Suppressor macrophage treated with lipopolysaccharide for 4 hours (primary cell): ENCODE data around the gene SPECC1L.

Source experiments
- DNase-seq: peaks from one replicate; pipeline ENCODE4 v3.0.0-alpha.2; 2020

Gene SPECC1L

DNA sequence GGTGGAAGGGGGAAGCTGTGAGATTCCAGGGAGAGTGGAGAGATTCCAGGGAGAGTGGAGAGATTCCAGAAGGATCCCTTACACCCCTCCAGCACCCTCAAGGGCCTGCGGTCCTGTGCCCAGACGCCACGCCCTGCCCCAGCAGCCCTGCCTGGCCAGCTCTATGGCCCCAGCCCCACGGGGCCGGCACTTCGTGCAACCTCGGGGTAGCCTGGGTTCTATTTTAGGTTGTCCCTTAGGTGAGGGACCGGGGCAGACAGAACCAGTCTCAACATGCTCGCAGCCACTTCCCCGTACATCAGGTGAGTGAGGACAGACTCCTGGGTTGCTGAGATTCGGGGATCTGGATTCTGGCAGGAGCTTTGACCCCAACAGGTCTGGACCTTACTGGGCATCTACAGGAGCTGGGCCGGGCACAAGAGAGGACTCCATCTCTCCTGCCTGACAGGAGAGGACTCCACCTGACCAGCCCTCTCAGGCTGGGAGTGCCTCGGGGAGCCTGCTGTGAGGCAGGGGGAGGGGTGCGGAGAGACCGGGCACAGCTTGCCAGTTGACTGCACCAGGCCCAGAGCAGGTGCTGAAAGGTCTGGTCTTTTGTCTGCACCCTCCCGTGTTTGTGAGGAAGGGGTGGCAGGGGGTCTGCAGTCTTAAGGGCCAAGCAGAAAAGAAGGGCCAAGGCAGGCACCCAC lies 148.3 kb downstream of the SPECC1L start:
- DNase-seq, result no peak

DNA sequence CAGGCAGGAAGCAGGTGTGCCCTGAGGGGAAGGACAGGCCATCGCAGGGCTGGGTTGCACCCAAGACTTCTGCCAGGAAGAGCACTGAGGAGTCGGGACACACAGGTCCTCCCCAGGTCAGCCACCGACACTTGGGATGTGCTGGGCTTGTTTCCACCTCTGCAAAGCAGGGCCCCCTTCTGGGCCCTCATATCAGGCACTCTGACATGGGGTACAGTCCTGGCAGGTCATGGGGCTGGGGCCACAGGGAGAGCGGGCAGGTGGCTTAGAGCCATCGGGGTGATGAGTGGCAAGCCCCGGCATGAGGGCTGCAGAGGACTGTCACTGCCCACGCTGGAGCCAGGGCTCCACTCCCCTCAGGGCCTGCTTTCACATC lies 148.8 kb downstream of the SPECC1L start:
- no peak for DNase-seq

DNA sequence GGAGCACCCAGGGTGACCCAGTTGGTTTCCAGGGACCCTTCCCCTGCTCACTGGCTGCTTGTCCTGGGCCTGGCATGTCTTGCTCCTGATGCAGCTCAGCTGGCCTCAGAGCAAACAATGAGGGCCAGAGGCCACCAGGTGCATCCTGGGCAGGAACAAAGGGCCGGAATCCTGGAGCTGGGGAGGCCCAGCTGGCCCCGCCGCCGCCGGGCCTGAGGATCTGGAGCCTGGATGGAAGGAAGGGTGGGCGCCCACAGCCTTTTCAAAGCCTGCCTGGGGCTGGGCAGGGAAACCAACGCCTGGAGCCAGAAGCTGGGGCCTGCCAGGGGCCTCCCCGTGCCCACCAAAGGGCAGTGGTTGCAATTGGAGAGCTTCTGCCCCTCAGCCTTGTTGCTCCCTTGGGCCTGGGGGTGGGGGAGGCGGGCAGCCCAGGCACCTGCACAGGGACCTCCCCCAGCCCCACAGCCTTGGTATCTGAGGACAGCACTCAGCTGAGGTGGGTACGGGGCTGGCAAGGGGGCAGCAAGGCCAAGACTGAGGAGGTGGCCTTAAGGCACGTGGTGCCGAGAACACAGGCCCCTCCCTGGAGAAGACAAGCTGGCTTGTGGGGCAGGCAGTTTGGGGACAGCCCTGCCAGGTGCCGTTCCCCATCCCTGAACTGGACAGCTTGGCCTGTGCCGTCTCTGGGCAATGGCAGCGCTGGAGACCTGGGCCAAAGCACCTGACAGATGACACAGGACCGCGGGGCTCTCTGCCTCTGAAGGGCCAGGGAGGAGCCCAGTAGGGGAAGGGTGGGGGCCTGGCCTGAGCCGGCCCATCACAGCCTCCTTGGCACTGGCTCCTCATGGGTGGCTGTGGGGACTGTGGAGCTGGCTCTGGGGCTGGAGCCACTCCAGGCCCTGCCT lies 149.7 kb downstream of the SPECC1L start:
- no peak for DNase-seq

DNA sequence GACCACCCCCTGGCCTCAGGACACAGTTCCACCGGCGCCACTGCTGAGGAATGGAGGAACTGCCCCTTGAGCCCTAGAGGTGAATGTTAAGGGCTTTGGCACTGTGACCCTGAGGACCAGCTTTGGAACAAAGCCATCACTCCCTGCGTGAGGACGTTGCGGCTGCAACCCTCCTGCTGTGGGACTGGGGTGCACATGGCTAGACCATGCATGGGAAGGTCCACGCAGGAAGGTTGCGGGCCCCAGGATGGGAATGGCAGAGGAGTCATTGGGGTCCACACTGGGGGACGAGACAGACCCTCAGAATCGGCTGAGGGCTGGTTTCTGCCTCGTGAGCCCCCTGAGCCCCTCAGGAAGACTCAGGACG lies 150.3 kb downstream of the SPECC1L start:
- no peak for DNase-seq

DNA sequence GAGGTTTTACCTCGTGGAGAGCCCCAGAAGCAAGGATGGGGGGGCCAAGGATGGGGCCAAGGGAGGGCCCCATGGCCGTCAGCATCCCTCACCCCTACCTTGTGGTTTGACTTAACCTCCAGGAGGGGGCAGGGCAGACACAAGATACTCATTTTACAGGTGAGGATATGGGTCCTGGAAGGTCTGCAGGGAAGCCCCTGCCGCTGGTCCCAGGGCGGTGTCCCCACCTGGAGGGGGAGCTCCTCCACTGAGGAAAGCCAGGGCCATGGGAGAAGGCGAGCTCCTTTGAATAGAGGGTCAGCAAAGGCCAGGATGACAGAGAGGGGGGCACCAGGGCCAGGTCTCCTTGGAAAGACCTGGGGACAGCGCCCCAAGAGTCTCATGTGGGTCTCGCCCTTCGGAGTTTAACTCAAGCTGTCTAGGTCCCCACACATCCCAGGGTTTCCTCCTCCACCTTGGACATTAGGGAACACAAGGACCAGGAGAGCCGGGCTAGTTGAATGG lies 150.8 kb downstream of the SPECC1L start:
- DNase-seq, result no peak

DNA sequence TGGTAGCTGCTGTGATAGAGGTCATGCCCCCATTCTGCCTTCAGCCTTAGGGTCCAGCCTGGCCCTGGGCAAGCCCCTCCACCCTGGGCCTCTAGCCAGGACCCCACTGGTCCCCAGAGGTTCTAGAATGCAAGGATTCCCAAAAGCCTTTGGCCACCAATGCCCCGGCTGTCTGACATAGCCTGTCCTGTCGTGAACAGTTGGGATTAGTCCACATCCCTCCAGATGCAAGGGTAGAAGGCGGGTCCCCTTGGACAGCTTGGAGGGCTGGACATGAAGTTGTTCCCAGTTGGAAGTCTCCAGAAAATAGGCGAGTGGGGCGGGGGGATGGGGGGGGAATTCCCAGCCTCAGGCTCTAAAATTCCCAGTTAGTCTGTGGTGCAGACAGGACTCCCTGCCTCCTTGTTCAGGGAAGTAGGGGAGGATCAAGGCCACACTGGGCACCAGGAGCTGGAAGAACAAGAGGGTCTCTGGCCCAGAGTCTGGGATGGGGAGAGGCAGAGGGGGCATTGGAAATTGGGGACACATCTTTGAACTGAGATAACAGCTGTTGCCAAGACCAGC lies 151.6 kb downstream of the SPECC1L start:
- DNase-seq, result no peak

DNA sequence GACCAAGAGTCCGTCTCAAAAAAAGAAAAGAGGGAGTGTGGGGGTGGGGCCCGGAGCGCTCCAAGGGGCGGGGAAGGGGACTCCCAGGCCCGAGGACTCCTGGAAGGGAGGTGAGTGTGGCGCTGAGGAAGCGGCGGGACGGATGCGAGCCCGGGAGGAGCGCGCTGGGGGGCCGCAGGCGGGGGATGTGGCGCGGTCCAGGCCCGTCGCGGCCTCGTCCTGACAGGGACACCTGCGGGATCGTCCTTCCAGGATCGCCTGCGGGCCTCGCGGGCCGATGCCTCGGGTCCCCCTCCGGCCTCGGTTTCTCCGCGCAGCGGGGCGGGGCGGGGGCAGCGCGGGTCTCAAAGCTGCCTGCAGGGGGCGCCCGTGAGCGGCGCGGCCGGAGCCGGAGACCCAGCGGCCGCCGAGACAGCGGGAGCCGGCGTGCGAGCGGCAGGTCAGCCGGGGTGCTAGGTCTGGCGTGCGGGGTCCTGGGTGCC lies 152.9 kb downstream of the SPECC1L start:
- DNase-seq, result peak; percentile 82

DNA sequence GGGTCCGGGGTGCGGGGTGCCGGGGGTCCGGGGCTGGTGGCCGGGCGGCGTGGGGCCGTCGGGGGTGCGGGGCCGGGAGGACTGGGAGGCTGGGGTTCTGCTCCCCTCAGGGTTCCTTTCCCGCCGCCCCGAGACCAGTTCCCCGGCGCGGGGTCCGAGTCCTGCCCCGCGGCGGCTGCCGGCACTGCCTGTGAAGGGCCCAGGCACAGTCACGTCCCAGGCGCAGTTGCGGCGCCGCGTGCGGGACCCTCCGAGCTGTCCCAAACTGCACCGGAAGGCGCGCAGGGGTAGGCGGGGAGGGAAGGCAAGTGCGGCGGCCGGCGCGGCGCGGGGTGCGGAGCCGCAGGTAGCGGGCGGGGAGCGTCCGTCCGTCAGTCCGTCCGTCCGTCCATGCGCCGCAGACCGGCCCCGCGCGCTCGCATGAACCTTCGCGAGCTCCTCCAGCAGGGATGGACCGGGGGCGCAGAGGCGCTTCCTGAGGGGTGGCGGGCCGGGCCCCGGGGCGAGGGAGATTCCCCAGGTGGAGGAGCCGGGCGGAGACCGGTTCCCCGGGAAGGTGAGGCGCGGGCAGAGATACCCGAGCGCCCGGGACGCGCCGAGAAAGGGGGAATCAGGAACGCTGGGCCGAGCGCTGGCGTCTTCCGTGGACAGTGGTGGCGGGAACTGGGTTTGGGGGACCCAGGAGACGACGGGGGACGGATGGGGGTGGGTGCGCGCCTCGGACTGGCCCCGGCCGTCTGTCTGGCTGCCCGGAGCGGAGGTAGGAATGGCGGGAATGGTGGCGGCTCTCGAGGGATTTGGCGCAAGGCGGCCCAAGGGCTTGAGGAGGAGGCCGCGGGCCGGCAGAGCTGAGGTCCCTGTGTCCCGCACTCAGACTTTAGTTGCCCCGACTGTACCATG lies 153.6 kb downstream of the SPECC1L start:
- peak; percentile 46 for DNase-seq

DNA sequence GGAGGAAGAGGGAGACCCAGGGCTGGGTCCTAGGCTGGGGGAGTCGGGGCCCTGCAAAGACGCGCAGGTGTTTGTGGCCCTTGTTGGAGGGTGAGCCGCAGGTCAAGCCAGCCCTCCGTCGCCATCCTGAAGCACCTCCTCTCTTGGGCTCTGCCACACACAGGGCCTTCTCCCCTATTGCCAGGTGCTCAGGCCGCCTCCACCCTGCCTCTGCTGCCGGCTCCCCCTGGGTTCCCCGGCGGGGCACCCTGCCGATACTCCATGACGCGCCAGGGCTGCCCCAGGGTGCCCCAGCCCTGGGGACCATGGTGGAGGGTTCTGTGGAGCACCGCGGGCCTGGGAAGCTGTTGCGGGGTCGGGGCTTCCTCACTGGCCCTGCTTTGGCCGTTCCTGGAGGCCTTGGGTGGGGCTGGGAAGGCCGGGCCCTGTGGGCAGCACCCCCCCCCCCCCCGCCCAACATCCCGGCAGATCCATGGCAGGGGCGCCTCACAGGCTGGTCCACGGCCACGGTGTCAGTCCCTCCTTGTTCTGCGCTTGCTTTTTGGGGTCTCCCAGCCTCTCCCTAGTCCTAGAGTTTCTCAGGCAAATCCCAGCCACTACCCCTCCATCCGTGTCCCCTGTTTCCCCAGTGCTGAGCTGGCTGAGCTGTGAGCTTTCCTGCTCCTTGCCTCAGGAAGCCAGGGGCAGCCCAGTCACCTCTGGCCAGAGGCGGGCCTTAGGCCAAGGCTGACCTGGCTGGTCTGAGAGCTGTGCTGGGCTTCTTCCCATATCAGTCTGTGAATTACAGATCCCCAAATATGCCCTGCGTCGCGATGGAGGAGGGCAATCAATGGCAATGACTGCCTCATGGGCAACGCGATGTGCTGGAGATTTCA lies 154.5 kb downstream of the SPECC1L start:
- DNase-seq, result no peak

DNA sequence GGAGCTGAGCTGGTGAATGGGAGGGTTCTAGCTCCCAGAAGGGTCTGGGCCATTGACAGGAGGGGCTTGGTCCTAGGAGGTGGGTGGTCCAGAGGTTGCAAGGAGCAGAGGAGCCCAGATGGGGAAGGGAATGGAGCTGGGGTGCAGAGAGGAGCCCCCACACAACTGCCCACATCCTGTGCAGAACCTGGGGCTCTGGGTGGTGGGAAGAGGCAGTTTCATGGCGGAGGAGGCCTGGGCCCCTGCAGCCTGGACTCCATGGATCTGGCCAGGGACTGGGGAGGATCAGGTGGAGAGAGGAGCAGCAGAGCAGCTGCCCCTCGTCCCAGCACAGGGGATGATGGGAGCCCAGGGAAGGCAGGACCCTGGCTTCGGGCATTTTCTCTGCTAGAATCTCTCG lies 155.8 kb downstream of the SPECC1L start:
- no peak for DNase-seq

DNA sequence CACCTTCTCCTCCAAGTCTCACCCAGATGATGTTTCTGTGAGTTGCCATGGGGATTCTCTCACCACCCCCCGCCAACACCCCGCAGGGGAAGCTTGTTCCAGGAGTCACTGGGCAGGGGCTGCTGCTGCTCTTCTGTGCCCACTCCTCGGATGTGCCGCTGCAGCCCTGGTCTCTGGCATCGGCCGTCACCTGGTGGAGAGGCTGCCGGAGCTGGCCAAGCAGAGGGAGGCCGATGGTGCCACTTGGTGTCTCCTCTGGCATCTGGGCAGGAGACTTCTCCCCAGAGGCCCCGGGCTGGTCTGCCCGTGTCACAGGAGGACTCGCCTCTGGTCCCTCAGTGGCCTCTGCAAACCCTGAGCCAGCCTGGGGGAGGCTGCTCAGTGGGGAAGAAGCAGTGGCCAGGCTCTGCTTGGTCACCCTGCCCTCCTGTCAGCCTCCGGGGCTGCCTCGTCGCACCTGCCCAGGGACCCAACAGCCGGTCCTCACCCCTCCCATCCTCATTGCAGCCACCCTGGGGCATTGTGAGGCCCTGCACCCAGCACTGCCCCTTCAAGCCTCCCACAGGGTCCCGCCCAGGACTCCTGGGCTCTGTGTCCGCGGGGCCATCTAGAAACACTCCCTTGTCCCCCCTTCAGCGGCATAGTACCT lies 156.3 kb downstream of the SPECC1L start:
- DNase-seq, result no peak

DNA sequence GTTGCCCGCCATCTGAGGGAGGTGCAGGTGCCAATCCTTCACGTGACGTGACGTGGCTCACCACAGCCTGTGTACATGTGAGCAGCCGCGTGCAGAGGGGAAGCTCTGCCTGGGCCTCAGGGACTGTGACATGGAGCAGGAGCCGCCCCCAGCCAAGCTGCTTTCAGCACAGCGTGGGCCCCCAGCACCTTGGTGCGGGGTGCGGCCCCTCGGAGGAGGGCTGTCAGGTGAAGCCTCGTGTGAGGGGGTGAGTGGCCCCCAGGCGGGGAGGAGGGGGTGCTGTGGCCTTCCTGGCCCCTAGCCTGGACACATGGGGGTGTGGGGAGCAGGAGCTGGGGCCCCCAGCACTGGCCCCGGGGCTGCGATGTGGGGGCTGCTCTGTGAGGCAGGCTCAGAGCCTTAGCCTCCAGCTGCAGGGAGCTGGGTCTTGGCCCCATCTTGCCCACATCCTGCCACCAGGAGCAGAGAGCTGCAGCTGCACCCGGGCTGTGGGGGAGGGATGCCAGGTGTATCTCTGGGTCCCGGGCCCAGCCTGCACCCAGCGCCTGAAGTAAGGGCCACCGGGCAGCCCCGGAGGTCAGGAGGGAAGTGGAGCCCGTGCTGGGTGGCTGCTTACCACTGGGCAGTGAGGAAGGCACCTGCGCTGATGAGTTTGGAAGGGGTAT lies 157.0 kb downstream of the SPECC1L start, which contains the start of gene ADORA2A:
Gene ADORA2A, plus strand, starts transcription at position 100 of the 665 bp plus-strand sequence. CDS start 5,806 bp downstream, outside the sequence.
- DNase-seq, result no peak

DNA sequence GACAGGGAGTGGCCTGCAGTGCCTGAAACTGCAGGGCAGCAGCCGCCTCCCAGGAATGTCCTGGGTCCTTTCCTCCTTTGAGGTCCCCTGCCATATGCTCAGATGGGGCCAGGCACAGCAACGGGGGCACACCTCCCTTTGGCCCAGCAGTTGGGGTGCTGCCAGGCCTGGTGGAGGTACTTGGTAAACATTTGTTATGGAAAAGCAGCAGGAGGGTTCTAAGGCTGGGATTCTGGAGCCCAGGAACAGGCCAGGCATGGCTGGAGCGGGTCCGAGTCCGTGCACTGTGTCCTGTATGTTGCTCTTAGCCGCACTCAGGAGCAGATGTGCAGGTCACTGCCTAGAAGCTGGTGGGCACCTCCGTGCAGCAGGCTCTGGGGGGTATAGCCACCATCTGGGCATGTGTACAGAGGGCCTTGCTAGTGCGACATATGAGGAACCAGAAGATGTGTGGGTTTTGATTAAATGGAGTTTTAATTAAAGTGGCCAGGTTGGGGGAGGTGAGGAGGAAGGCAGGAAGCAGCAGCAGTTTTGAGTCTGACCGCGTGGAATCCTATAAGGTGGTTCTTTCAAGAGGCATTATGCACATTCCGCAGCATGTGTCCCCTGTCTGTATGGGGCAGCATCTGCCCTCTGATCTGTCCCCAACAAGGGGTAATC lies 158.2 kb downstream of the SPECC1L start:
- no peak for DNase-seq

DNA sequence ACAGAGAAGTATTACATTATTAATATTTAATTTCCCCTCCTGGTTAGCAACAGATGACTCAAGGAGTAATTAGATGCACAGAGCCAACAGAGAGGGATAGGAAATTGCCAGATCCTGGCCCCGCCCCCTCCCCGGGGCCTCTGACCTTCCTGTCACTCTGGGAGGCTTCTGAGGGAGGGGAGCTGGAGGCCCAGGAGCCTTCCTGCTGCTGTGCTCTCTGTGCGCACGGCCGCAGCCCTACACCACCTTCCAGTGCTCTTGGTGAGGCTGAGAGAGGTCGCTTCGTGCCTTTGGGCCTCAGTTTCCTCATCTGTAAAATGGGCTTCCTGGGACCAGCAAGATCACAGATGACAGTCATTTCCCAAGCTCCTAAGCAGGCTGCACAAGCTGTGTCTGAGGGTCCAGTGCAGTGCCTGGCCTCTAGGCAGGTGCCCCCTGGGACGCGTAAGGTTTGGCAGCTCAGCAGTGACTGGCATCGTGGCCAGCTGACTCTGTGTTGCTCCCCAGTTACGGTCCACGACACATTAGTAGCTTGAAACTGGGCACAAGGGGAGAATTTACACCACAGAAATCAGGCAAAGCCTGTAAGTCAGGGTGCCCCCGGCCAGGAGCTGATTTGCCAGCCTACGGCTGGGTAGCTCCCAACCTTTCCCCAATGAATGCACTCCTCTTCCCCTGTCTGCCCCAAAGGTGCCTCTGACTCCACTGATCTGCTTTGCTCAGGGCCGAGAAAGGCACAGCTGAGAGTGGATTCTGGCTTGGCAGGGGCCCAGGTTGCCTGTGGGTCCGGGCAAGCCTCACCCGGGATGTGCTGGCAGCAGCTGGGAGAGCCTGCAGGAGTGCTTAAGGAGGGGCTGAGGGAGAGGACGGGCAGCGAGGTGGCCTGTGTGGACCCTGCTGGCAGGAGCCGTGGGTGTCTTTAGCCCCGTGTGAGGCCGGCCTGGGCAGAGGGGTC lies 159.1 kb downstream of the SPECC1L start:
- peak; percentile 47 for DNase-seq

DNA sequence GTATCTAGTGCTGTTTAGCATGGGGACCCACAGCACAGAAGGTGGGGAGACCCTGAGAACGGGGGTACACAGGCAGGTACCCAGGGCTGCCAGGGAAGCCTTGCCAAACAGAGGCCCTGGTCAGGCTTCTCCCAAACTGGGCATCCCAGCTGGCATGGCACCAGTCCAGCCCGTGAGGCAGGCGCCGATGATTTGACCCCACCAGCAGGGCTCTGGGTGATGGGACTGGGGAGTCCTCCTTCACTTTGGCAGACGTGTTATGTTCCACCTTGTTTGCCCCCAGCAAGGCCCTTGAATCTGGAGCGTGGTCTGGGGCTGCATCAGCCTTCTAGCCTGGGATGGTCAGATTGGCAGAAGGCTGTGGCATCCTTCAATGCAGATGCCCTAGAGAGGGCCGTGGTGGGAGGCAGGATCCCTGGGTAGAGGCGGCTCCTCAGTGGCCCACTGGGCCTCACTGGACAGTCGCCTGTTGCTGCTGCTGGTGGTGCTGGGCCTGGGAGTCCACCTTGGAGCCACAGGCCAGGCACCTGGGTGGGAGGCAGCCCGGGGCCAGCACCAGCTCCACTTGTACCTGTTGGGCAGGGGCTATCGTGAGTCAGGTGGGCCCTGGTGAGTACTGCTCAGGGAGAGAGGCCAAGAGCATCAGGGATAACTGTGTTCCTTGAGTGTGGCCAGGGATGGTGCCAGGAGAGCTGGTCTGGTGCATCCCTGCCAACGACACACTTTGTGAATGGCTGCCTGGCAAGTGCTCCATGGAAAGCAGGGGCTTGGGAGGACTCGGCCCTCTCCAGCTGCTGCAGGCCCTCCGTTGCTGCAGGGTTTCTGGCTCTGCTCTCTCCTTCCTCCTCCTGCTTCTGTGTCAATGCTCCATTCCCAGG lies 160.0 kb downstream of the SPECC1L start:
- DNase-seq, result no peak

DNA sequence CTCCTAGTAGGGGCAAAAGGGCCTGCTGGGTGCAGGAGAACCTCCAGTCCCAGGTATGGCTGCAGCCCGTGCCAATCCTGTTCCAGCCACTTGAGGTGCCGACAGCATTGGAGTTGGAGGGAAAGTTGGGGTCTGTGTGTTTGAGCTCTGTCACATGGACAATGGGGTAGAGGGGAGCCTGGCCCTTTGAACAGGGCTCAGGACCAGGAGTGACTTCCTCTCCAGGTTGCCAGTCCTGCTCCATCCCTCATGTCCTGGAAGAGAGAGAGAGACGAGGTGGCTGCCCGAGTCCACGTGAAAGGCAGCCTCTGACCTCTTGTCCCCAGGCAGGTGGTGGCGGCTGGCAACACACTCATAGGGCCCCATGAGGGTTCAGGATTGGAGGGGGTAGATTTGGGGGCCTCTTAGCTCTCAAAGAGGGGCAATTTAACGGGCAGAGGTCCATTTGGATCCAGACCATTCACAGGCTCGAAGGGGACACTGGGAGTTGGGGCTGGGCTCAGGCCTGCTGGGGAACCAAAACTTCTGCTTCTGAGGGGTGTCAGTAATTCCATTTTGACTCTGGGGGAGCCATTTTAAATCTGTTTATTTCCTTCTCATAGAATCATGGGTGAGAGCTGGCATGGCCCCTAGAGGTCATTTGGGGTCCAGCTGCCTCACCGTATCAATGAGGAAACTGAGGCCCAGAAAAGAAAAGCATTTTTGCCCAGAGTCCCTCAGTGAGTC lies 160.8 kb downstream of the SPECC1L start:
- DNase-seq, result no peak
